GM12878 (cell line): ENCODE data around the gene CACNA1S. TPM values are rescaled to one million over a fixed set of nuclear protein-coding genes. Genes with fewer than 3 reads are reported as not detected.
A peak's percentile ranks its signal among the peaks of the same experiment; 100 is the strongest.

Experiments used
- BCL3 ChIP-seq: IDR thresholded peaks from 2 replicates; pipeline ENCODE4 v1.6.1; 2011; ENCODE audit warnings: borderline replicate concordance, low read depth, mild to moderate bottlenecking, moderate library complexity, low read length; ENCODE audit not compliant: insufficient read depth, poor library complexity, severe bottlenecking
- CBFB ChIP-seq: IDR thresholded peaks from 2 replicates; pipeline ENCODE4 v1.6.1; 2016; ENCODE audit warnings: antibody characterized with exemption, low read depth
- CREB1 ChIP-seq: IDR thresholded peaks from 2 replicates; pipeline ENCODE4 v1.6.1; 2012; ENCODE audit warnings: low read depth, mild to moderate bottlenecking, inconsistent platforms
- E2F8 ChIP-seq: fragments of 450-650 bp; IDR thresholded peaks from 2 replicates; pipeline ENCODE4 v1.6.1; 2018; ENCODE audit warnings: mild to moderate bottlenecking, low read depth, moderate library complexity; ENCODE audit not compliant: partially characterized antibody
- EZH2 ChIP-seq: IDR thresholded peaks from 2 replicates; pipeline ENCODE4 v1.6.1; 2012; ENCODE audit warnings: low read depth, mild to moderate bottlenecking, control low read depth, inconsistent platforms, low read length, borderline replicate concordance; ENCODE audit not compliant: control insufficient read depth
- JUNB ChIP-seq: IDR thresholded peaks from 2 replicates; pipeline ENCODE4 v1.6.1; 2016; ENCODE audit warnings: antibody characterized with exemption, mild to moderate bottlenecking
- JUND ChIP-seq: IDR thresholded peaks from 2 replicates; pipeline ENCODE4 v1.6.1; 2012; ENCODE audit warnings: low read depth, mild to moderate bottlenecking, low read length, improper control_type of control experiment, moderate library complexity
- POLR2AphosphoS5 ChIP-seq: IDR thresholded peaks from 2 replicates; pipeline ENCODE4 v1.6.1; 2011; ENCODE audit warnings: mild to moderate bottlenecking, low read length, inconsistent platforms
- PRDM15 ChIP-seq: fragments of 450-650 bp; formaldehyde crosslinking; IDR thresholded peaks from 2 replicates; pipeline ENCODE4 v1.4.0; 2020; ENCODE audit warnings: mild to moderate bottlenecking, moderate library complexity
- SMAD5 ChIP-seq: IDR thresholded peaks from 2 replicates; pipeline ENCODE4 v1.6.1; 2016; ENCODE audit warnings: antibody characterized with exemption, low read depth
- YY1 ChIP-seq: IDR thresholded peaks from 2 replicates; pipeline ENCODE4 v1.6.1; 2011; ENCODE audit warnings: low read depth, mild to moderate bottlenecking, low read length
- ZBTB11 ChIP-seq: fragments of 450-650 bp; formaldehyde crosslinking; IDR thresholded peaks from 2 replicates; pipeline ENCODE4 v1.5.0; 2022; ENCODE audit warnings: mild to moderate bottlenecking, missing genetic modification characterization
- ZBTB33 ChIP-seq: fragments of 450-650 bp; IDR thresholded peaks from 2 replicates; pipeline ENCODE4 v1.6.1; 2017; ENCODE audit warnings: mild to moderate bottlenecking
- polyA plus RNA-seq, 11 experiments: library from polyadenylated mRNA; depleted of rRNA in 4 of 11; unstranded in 6 of 11; stranded (reverse) in 5 of 11; fragments of >200 nt; fragmentation: Nextera tagmentation in 4 of 11; fragmentation: Illumina TruSeq in 1 of 11; extraction: Ambion mirVana in 4 of 11; extraction: Trizol in 1 of 11; gene quantifications; 1 replicate in 1 of 11; 2 replicates in 10 of 11; pipeline versions ENCODE4 v1.2.1 to v1.2.3, GENCODE V29; 2011 to 2016; ENCODE audit warnings: inconsistent platforms in 2 of 11, missing spikeins in 2 of 11, low read depth in 1 of 11
- total RNA-seq, 4 experiments: library from RNA; depleted of rRNA in 3 of 4; stranded (reverse); fragments of >200 nt in 3 of 4; fragmentation: Illumina TruSeq in 1 of 4; extraction: Trizol in 1 of 4; gene quantifications; 2 replicates each; pipeline versions ENCODE4 v1.2.1 to v1.2.3, GENCODE V29; 2013 to 2021

CACNA1S gene
- total and polyA plus RNA-seq, 10 of the 15 experiments (the other 5 are each of a cell fraction or from before 2014, with no cell fraction given): under 0.01 to 0.04 (median 0.02) TPM; not detected in 6

- TF ChIP-seq ZBTB33 (no peak), EZH2 (no peak), POLR2AphosphoS5 (no peak), JUND (no peak), CBFB (peak; percentile 96), BCL3 (no peak), SMAD5 (no peak), PRDM15 (CRISPR knock-in tag) (no peak), E2F8 (peak; percentile 22), YY1 (no peak), CREB1 (no peak), ZBTB11 (CRISPR knock-in tag) (no peak), JUNB (peak; percentile 63)
Measured at GRCh38 chr1:201019321-201019977, 92.8 kb downstream of the CACNA1S start (continued).
